Hematopoietic multipotent progenitor cell treated with erythropoietin and hydrocortisone succinate and interleukin-3 and kit ligand, for 6 days (in vitro differentiated cells): Measurements from ENCODE around the gene MTIF3.
A peak's percentile ranks its signal among the peaks of the same experiment; 100 is the strongest.

ENCODE experiments used
- DNase-seq: peaks from one replicate; pipeline ENCODE4 v3.0.0-alpha.2; 2015

The MTIF3 gene

GRCh38 chr13:27455331-27455855 is 5.0 kb upstream of the MTIF3 start:
- peak; percentile 36 for DNase-seq

GRCh38 chr13:27450921-27451471 is 632 bp upstream of the MTIF3 start:
- DNase-seq, result peak; percentile 53

- no peak for DNase-seq
These were observed 1.2 kb downstream of the MTIF3 start for GRCh38 chr13:27449081-27449603.

- DNase-seq, result no peak
These were observed 2.1 kb downstream of the MTIF3 start for GRCh38 chr13:27448308-27448707.

GRCh38 chr13:27446986-27447583 is 3.3 kb downstream of the MTIF3 start:
- DNase-seq, result no peak

- DNase-seq, result no peak
These were observed 7.6 kb downstream of the MTIF3 start for GRCh38 chr13:27442797-27443196.

GRCh38 chr13:27442071-27442647 is 8.2 kb downstream of the MTIF3 start:
- peak; percentile 34 for DNase-seq

GRCh38 chr13:27440408-27440807 is 10.0 kb downstream of the MTIF3 start:
- DNase-seq, result no peak

- no peak for DNase-seq
These were observed 13.2 kb downstream of the MTIF3 start for GRCh38 chr13:27437126-27437525.

GRCh38 chr13:27432611-27433210 is 17.7 kb downstream of the MTIF3 start:
- DNase-seq, result no peak

- DNase-seq, result no peak
These were observed 18.2 kb downstream of the MTIF3 start for GRCh38 chr13:27432180-27432579.

GRCh38 chr13:27428160-27428559 is 22.2 kb downstream of the MTIF3 start:
- no peak for DNase-seq

- no peak for DNase-seq
These were observed 22.7 kb downstream of the MTIF3 start for GRCh38 chr13:27427641-27428040.

GRCh38 chr13:27425918-27426630 is 24.3 kb downstream of the MTIF3 start:
- DNase-seq, result peak; percentile 97

GRCh38 chr13:27425158-27425917 is 25.0 kb downstream of the MTIF3 start:
- DNase-seq, result peak; percentile 48

GRCh38 chr13:27424246-27425157 is 25.9 kb downstream of the MTIF3 start, which contains the start of gene GTF3A:
Gene GTF3A (plus strand): TSS chr13:27424619.
- DNase-seq, result peak; percentile 90

GRCh38 chr13:27423333-27423732 is 27.0 kb downstream of the MTIF3 start:
- peak; percentile 31 for DNase-seq

- DNase-seq, result peak; percentile 63
These were observed 29.1 kb downstream of the MTIF3 start for GRCh38 chr13:27421101-27421871.

- DNase-seq, result no peak
These were observed 31.0 kb downstream of the MTIF3 start for GRCh38 chr13:27419328-27419727.

- no peak for DNase-seq
These were observed 35.2 kb downstream of the MTIF3 start for GRCh38 chr13:27415116-27415515.
